H1 (cell line): ENCODE measurements around the gene CPEB1. TPM values are rescaled to one million over a fixed set of nuclear protein-coding genes. Genes with fewer than 3 reads are reported as not detected.

Experiments used
- BACH1 ChIP-seq: IDR thresholded peaks from 2 replicates; pipeline ENCODE4 v1.6.1; 2012; ENCODE audit warnings: low read length, improper control_type of control experiment
- BCL11A ChIP-seq, 2 experiments: IDR thresholded peaks; one replicate each; pipeline ENCODE4 v1.6.1; 2011; ENCODE audit warnings: low read depth in 2 of 2, low read length in 2 of 2, mild to moderate bottlenecking in 2 of 2
- BRCA1 ChIP-seq: IDR thresholded peaks from 2 replicates; pipeline ENCODE4 v1.6.1; 2012; ENCODE audit warnings: low read depth, low read length, improper control_type of control experiment
- CBX8 ChIP-seq: fragments of 300-800, 300-1000 bp; sonication (generic); IDR thresholded peaks from 2 replicates; pipeline ENCODE4 v1.7.1; 2016; ENCODE audit warnings: low read depth, low read length, borderline replicate concordance
- CHD1 ChIP-seq: IDR thresholded peaks from 2 replicates; pipeline ENCODE4 v1.6.1; 2012; ENCODE audit warnings: low read depth, low read length, improper control_type of control experiment
- EGR1 ChIP-seq: IDR thresholded peaks from 2 replicates; pipeline ENCODE4 v1.6.1; 2011; ENCODE audit warnings: low read depth, low read length, borderline replicate concordance
- EP300 ChIP-seq, 2 experiments: IDR thresholded peaks; 1 replicate in 1 of 2; 2 replicates in 1 of 2; pipeline ENCODE4 v1.6.1; 2011 to 2012; ENCODE audit warnings: low read depth in 2 of 2, low read length in 2 of 2, mild to moderate bottlenecking in 2 of 2, borderline replicate concordance in 1 of 2, inconsistent platforms in 1 of 2, moderate library complexity in 1 of 2
- GTF2F1 ChIP-seq: IDR thresholded peaks from 2 replicates; pipeline ENCODE4 v1.6.1; 2012; ENCODE audit warnings: low read depth, low read length, improper control_type of control experiment, borderline replicate concordance
- JUND ChIP-seq: IDR thresholded peaks from 2 replicates; pipeline ENCODE4 v1.6.1; 2011; ENCODE audit warnings: mild to moderate bottlenecking, improper control_type of control experiment, low read length
- KDM1A ChIP-seq: fragments of 200-600, 300-600 bp; sonication (generic); IDR thresholded peaks from 2 replicates; pipeline ENCODE4 v1.7.1; 2016; ENCODE audit warnings: mild to moderate bottlenecking, low read length, borderline replicate concordance
- POLR2A ChIP-seq, 2 experiments: IDR thresholded peaks; 1 replicate in 1 of 2; 2 replicates in 1 of 2; pipeline ENCODE4 v1.6.1; 2011; ENCODE audit warnings: low read depth in 2 of 2, low read length in 2 of 2, mild to moderate bottlenecking in 2 of 2; ENCODE audit errors: control extremely low read depth in 1 of 2
- POLR2AphosphoS5 ChIP-seq: IDR thresholded peaks from 2 replicates; pipeline ENCODE4 v1.6.1; 2011; ENCODE audit warnings: low read depth, low read length
- RNF2 ChIP-seq: fragments of 200-900, 300-1000 bp; sonication (generic); IDR thresholded peaks from 2 replicates; pipeline ENCODE4 v1.7.1; 2016; ENCODE audit warnings: borderline replicate concordance, low read depth, mild to moderate bottlenecking, antibody characterized with exemption, low read length; ENCODE audit not compliant: poor library complexity, severe bottlenecking; ENCODE audit errors: missing control alignments
- SIN3A ChIP-seq, 2 experiments: IDR thresholded peaks in 1 of 2; conservative IDR thresholded peaks in 1 of 2; 2 replicates each; pipeline ENCODE4 v1.6.1; 2011 to 2012; ENCODE audit warnings: low read length in 2 of 2, improper control_type of control experiment in 1 of 2, low read depth in 1 of 2, mild to moderate bottlenecking in 1 of 2
- SIRT6 ChIP-seq: IDR thresholded peaks from one replicate; pipeline ENCODE4 v1.7.1; 2012; ENCODE audit warnings: low read length, inconsistent platforms
- SP1 ChIP-seq: IDR thresholded peaks from 2 replicates; pipeline ENCODE4 v1.6.1; 2011; ENCODE audit warnings: low read depth, low read length
- polyA plus RNA-seq, 7 experiments: library from polyadenylated mRNA; depleted of rRNA in 3 of 7; stranded (reverse) in 5 of 7; unstranded in 2 of 7; fragments of >200 nt in 5 of 7; fragments of 200-250 nt in 2 of 7; gene quantifications; 1 replicate in 5 of 7; 2 replicates in 1 of 7; 4 replicates in 1 of 7; pipeline versions ENCODE4 v1.2.1 to v1.2.3, GENCODE V29; 2011 to 2013; ENCODE audit warnings: missing spikeins in 2 of 7, mixed read lengths in 2 of 7
- total RNA-seq: library from RNA; stranded (reverse); fragmentation: NEBNext Ultra II Directional; extraction: Animal tissue kit (Norgen Biotek cat#: 25700); gene quantifications from 2 replicates; pipeline ENCODE4 v1.2.1, GENCODE V29; 2021
- TF ChIP-seq, protein P1 (sequence below): IDR thresholded peaks from 2 replicates; pipeline ENCODE4 v1.6.1; 2012; ENCODE audit warnings: low read length, inconsistent platforms
- TF ChIP-seq, protein P2 (sequence below): IDR thresholded peaks from 2 replicates; pipeline ENCODE4 v1.6.1; 2012; ENCODE audit warnings: inconsistent platforms
- TF ChIP-seq, protein P3 (sequence below): IDR thresholded peaks from 2 replicates; pipeline ENCODE4 v1.6.1; 2011; ENCODE audit warnings: low read depth, mild to moderate bottlenecking, low read length; ENCODE audit not compliant: insufficient read depth
- TF ChIP-seq, protein P4 (sequence below): IDR thresholded peaks from 2 replicates; pipeline ENCODE4 v1.6.1; 2012; ENCODE audit warnings: inconsistent platforms

The CPEB1 gene
- total and polyA plus RNA-seq, 2 of the 8 experiments (the other 6 are each of a cell fraction or from before 2014, with no cell fraction given): 4.4 to 4.5 TPM

DNA sequence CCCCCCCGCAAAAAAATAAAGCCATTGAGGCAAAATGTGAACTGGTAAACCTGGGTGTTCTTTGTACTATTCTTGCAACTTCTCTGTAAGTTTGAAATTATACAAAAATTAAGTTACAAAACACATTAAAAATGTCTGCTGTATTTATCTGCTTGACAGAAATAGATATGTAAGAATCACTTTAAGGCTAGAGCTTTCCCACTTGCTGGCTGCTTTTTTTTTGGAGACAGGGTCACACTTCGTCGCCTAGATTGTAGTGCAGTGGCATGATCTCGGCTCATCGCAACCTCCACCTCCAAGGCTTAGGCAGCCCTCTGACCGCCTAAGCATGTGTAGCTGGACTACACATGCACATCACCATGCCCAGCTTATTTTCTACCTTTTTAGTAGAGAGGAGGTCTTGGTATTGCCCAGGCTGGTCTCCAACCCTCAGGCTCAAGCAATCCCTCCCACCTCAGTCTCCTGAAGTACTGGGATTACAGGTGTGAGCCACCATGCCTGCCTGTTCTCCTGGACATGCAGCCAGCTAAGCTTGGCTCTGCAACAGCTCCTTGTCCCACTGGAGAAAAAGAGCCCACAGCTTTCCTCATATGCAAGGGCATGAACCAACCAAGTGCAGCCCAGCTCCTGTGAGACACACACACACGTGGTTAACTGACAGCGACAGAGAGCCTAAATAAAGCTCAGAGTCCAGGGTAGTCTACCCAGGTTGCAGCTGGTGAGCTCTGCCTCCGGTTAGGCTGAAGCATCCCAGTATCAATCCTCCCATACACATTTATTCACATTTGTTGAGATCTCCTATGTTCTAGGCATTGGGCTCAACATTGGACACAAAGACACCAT is 111.4 kb downstream of the CPEB1 start (continued):
- TF ChIP-seq SP1: no peak
- no peak for TF ChIP-seq RNF2
- TF ChIP-seq, protein P1, sequence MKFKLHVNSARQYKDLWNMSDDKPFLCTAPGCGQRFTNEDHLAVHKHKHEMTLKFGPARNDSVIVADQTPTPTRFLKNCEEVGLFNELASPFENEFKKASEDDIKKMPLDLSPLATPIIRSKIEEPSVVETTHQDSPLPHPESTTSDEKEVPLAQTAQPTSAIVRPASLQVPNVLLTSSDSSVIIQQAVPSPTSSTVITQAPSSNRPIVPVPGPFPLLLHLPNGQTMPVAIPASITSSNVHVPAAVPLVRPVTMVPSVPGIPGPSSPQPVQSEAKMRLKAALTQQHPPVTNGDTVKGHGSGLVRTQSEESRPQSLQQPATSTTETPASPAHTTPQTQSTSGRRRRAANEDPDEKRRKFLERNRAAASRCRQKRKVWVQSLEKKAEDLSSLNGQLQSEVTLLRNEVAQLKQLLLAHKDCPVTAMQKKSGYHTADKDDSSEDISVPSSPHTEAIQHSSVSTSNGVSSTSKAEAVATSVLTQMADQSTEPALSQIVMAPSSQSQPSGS: peak; percentile 54; the same call in 1 of the 2 replicates
- no peak for TF ChIP-seq BACH1
- TF ChIP-seq BRCA1: no peak
- no peak for TF ChIP-seq CBX8
- no peak for TF ChIP-seq BCL11A (IDR thresholded peaks at IDR 0.05; ENCODE audit: low read depth in 2 of 2, low read length in 2 of 2)
- TF ChIP-seq, protein P2, sequence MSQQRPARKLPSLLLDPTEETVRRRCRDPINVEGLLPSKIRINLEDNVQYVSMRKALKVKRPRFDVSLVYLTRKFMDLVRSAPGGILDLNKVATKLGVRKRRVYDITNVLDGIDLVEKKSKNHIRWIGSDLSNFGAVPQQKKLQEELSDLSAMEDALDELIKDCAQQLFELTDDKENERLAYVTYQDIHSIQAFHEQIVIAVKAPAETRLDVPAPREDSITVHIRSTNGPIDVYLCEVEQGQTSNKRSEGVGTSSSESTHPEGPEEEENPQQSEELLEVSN: no peak
- TF ChIP-seq, protein P3, sequence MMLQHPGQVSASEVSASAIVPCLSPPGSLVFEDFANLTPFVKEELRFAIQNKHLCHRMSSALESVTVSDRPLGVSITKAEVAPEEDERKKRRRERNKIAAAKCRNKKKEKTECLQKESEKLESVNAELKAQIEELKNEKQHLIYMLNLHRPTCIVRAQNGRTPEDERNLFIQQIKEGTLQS: no peak
- no peak for TF ChIP-seq JUND
- TF ChIP-seq KDM1A: no peak
- TF ChIP-seq, protein P4, sequence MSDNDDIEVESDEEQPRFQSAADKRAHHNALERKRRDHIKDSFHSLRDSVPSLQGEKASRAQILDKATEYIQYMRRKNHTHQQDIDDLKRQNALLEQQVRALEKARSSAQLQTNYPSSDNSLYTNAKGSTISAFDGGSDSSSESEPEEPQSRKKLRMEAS: no peak
- TF ChIP-seq EGR1: no peak
- TF ChIP-seq GTF2F1: no peak; the same call in 1 of the 2 replicates
- no peak for TF ChIP-seq SIRT6
- no peak for TF ChIP-seq EP300 (IDR thresholded peaks at IDR 0.05; ENCODE audit: borderline replicate concordance in 1 of 2, low read depth in 2 of 2, low read length in 2 of 2)
- TF ChIP-seq CHD1: no peak
- peak; percentile 69 to 86 for TF ChIP-seq POLR2A (IDR thresholded peaks at IDR 0.05; ENCODE audit: control extremely low read depth in 1 of 2, low read depth in 2 of 2, low read length in 2 of 2)
- TF ChIP-seq SIN3A (conservative IDR thresholded peaks at IDR 0.05 in 1 of 2, IDR thresholded peaks at IDR 0.05 in 1 of 2; ENCODE audit: low read depth in 1 of 2, low read length in 2 of 2): no peak
- TF ChIP-seq POLR2AphosphoS5: peak; percentile 76
